HT1080 (cell line): ENCODE results near the gene ZNF609. TPM values are rescaled to one million over a fixed set of nuclear protein-coding genes. Genes with fewer than 3 reads are reported as not detected.

Experiments used
- DNase-seq: peaks from one replicate; pipeline ENCODE4 v3.0.0-alpha.2; 2015; ENCODE audit warnings: low read depth
- small RNA-seq: library from RNA; depleted of rRNA; stranded (forward); fragments of <200 nt; gene quantifications from one replicate; pipeline ENCODE3, GENCODE V24; 2014
- total RNA-seq: library from RNA; depleted of rRNA; stranded (reverse); fragments of >200 nt; shearing (Covaris generic); gene quantifications from 2 replicates; pipeline ENCODE4 v1.2.3, GENCODE V29; 2014; rRNA removed

Gene ZNF609
- total RNA-seq, 1 experiment from 2014 or later: 18.1 TPM

DNA sequence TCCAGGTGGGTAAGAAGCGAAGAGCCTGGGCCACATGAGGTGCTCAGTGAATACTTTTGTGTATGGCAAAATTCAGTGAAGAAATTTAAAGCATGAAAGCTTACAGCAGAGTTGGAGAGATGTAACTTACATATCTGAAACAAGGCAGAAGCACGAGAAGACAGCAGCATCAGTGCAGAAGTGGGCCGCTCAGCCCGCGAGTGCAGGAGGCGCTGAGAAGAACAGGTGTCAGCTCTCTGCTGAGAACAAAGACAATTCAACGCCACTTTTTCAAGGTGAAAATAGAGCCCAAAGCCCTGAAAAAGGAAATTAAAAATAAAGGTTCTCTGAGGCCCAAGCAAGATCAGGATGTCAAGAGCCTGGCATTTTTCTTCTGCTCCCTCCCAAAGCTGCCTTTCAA, 256.8 kb downstream of the ZNF609 start:
- DNase-seq: no peak

DNA sequence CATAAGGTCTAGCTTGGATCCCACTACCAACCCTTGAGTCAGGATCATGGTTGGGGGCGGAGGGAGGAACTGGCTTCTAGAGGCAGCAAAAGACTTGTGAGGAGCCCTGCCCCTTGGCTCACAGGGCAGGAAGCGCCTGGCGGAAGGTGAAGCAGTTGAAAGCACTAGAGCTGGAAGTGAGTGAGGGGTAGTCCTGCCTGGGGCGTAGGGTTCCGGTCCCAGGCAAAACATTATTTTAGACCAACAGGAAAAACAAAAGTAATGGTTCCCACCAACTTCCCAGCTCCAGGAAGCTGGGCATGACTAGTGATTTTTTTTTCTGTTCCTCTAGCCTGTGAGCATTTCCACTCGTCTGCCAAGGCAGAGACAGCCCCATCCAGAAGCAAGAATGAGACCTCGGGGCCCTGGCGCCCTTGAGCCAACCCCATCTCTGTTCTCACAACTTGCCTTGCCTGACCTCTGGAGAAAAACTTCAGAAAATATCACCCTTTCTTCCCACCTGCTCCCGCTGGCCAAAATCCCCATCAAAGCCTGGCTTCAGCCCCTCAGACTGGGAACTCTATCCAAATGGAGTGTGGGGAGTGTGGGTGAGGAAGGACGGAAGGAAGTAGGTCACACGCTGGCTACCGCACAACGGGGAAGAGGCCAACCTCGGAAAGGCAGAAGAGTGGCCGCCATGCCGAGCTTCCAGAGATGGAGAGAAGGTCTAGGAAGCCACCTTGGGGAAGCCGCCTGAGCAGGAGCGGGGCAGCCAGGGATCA, 257.5 kb downstream of the ZNF609 start:
- no peak for DNase-seq

DNA sequence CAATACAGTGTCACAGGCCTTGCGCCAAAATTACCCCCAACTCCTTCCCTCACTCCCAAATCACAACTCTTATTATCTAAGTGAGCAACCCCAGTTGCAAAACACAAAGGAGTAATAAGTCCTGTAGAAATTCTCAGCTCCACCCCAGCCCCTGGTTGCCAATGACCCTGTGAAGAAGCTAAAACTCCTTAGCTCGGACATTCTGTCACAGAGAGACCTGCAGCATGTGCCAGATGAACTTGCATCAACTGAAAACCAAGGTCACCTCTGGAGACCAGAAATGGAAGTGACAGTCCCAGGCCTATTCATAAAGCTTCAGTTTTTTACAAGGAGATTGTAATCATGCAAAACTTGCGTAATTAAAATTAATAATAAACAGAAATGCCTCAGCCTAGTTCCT, 259.8 kb downstream of the ZNF609 start:
- no peak for DNase-seq

DNA sequence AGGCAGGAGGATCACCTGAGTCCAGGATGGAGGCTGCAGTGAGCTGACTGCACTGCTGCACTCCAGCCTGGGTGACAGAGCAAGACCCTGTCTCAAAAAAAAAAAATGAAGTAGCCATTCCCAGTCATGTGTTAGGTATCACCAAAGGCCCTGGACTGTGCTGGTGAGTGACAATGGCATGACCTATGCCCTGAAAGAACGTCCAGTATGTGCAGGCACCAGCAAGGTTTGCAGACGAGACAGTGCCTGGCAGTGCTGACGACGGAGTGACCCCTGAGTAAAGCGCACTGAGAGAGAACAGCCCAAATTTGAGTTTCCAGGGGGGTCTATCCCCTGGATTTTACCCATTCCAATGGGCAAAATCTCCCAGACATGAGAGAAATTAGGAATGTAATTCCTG, 269.8 kb downstream of the ZNF609 start:
- DNase-seq: no peak

DNA sequence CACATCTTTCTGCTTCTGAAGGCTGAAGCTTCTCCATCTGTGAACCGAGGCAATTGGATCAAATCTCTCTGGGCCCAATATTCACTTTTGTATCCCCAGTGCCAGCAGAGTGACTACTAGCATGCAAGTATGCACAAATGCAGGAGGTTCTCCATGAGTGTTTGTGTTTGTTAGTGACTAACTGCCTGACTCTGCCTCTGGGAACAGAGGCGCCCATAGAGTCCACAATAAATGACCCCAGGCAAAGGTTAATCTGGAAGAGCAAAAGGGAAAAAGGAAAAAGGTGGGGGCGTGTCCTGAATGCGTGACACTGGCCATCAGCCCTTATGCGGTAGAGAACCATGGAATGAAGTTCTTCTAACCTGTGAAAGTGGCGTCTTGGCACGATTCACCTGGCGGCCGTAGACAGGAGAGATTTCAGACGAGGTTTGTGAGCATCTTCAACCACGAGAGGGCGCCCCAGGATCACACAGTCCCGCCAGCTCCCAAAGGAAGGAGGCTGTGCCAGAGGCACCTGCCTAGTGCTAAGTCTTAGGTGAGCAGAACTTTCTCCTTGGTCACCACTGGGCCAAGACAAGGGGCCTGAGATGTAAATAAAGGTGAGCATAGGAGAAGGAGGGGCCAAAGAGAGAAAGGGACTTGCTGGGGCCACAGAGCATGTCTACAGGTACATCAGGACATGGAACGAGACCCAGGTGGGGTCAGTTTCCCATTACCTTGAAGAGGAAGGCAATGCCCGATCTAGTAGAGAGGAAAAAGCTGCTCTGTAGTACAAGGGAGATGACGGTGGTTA, 270.8 kb downstream of the ZNF609 start:
- peak; percentile 71 for DNase-seq

DNA sequence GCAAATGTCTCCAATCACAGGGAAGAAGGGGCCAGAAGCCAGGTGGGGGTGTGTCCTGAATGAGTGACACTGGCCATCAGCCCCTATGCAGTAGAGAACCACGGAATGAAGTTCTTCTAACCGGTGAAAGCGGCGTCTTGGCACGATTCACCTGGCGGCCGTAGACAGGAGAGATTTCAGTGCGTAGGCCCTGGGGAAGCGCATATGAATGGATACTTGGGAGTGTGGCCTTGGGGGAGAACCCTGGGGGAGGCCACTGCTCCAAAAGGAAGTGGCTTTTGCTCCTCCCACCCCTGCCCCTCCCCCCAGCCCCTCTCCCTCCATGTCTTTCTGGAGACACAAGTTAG, 271.4 kb downstream of the ZNF609 start:
- no peak for DNase-seq

DNA sequence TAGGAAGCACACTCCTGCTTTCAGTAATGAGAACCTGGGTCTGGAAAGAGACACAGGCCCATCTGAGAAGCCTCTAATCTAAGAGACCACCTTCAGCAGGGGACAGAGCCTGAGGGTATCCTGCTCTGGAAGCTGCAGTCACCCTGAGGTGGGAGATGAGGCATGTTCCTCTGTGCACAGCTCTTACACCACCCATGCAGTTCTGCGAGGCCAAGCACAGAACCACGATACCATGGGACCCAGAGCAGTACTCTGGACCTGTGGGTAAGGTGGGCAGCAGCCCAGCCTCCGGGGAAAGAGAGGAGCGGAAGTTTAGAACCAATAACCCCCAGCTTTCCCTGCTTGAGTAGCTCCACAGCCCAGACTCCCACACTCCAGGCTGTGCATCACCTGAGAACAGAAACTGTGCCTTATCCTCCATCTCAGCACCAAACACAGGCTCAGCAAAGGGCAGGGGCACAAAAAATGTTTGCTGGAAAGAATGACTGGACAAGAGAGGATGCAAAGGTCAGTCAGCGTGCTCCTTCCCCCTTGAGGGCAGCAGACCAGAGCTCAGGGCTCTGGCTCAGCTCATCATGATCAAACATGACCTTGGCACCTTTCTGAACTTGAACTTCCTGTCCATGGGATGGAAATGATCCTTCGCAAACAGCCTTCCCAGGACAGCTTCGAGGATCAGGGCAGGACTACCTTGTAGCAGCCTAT, 271.9 kb downstream of the ZNF609 start:
- no peak for DNase-seq

Small RNAs within 50 kb of the gene (small RNA-seq; reads per million reads assigned to genes)
- gene AC100830.2 (not detected), gene RF00019 (not detected), gene RNU6-549P (not detected)

Other genes with a start within 250 kb of the ZNF609 start
- 10.0 and 15.0 TPM in 2 replicates for gene CSNK1G1, start 104.4 kb upstream of the ZNF609 start, total RNA-seq
- gene PCLAF, start 79.1 kb upstream of the ZNF609 start, total RNA-seq: 52.0 and 120 TPM in 2 replicates
- gene TRIP4, start 72.7 kb upstream of the ZNF609 start, total RNA-seq: 5.4 and 6.3 TPM in 2 replicates